HepG2 (cell line): ENCODE results near the gene PPM1E. TPM values are rescaled to one million over a fixed set of nuclear protein-coding genes. Genes with fewer than 3 reads are reported as not detected.

ENCODE experiments used
- ATAC-seq: fragments of 200-7000 bp; cut with Tn5 transposase; 3 replicates; pipeline ENCODE4 v1.9.1; 2020; ENCODE audit warnings: mild to moderate bottlenecking, moderate library complexity
- BruUV-seq: library from RNA; stranded (reverse); fragments of 400-500 nt; replicated peaks from 2 replicates; lab custom pipeline; 2021; lab: Mats Ljungman, UMichigan
- CTCF ChIA-PET: fragments of 300-600 bp; formaldehyde crosslinking; extraction: SDS; loops from one replicate; lab custom pipeline; 2021; ENCODE audit warnings: low total read pairs, inconsistent platforms, low intra/inter-chr PET ratio; lab: Yijun Ruan, JAX
- POLR2A ChIA-PET: fragments of 350-600 bp; sonication (Branson Sonifier 250); formaldehyde crosslinking; loops from one replicate; lab custom pipeline; 2020; ENCODE audit warnings: antibody characterized with exemption, inconsistent platforms; lab: Yijun Ruan, JAX
- DNase-seq: peaks from one replicate; pipeline ENCODE4 v3.0.0-alpha.2; 2015; ENCODE audit warnings: low spot score
- FAIRE-seq: peaks from 3 replicates; lab custom pipeline; 2011; peaks lifted over from hg19 to GRCh38; lab: Jason Lieb, UNC
- H2AFZ ChIP-seq: one replicate; pipeline ENCODE4 v1.6.1; 2011; ENCODE audit warnings: low read length, inconsistent platforms
- H3K27ac ChIP-seq: fragments of 300-600 bp; 3 replicates; pipeline ENCODE4 v1.8.0; 2011; ENCODE audit warnings: mixed run types, mild to moderate bottlenecking, mixed read lengths, low read length, inconsistent platforms; ENCODE audit not compliant: insufficient read depth; ENCODE audit errors: extremely low read length
- H3K27me3 ChIP-seq, 2 experiments: fragments of 200-600 bp in 1 of 2; 2 replicates in 1 of 2; 3 replicates in 1 of 2; pipeline versions ENCODE4 v1.6.0 to v1.8.0; 2011; ENCODE audit warnings: low read length in 2 of 2, mild to moderate bottlenecking in 2 of 2, moderate library complexity in 2 of 2, inconsistent platforms in 1 of 2; ENCODE audit not compliant: insufficient read depth in 2 of 2, control insufficient read depth in 1 of 2
- H3K36me3 ChIP-seq, 2 experiments: fragments of 200-600 bp in 1 of 2; replicated peaks in 1 of 2; 2 replicates in 1 of 2; 3 replicates in 1 of 2; pipeline versions ENCODE4 v1.5.1 to v1.8.0; 2011; ENCODE audit warnings: low read length in 2 of 2, inconsistent platforms in 1 of 2; ENCODE audit not compliant: insufficient read depth in 2 of 2, control insufficient read depth in 1 of 2
- H3K4me1 ChIP-seq: 2 replicates; pipeline ENCODE4 v1.5.1; 2012; ENCODE audit warnings: low read length, inconsistent platforms; ENCODE audit not compliant: insufficient read depth
- H3K4me2 ChIP-seq: 2 replicates; pipeline ENCODE4 v1.6.0; 2011; ENCODE audit warnings: low read depth, low read length, inconsistent platforms
- H3K4me3 ChIP-seq, 3 experiments: fragments of 200-600 bp in 1 of 3; sonication (generic), shearing (Covaris generic) in 1 of 3; replicated peaks in 1 of 3; 2 replicates each; pipeline ENCODE4 v1.5.1; 2011 to 2016; ENCODE audit warnings: low read length in 3 of 3, inconsistent platforms in 2 of 3, low read depth in 2 of 3, mild to moderate bottlenecking in 2 of 3, control low read depth in 1 of 3, mixed read lengths in 1 of 3; ENCODE audit not compliant: insufficient read depth in 1 of 3
- H3K79me2 ChIP-seq: one replicate; pipeline ENCODE4 v1.6.1; 2011; ENCODE audit warnings: low read length, inconsistent platforms; ENCODE audit not compliant: insufficient read depth
- H3K9ac ChIP-seq: 2 replicates; pipeline ENCODE4 v1.6.0; 2011; ENCODE audit warnings: mild to moderate bottlenecking, low read depth, low read length, inconsistent platforms; ENCODE audit not compliant: insufficient read depth
- H3K9me3 ChIP-seq: 2 replicates; pipeline ENCODE4 v1.5.1; 2012; ENCODE audit warnings: mild to moderate bottlenecking, low read length
- H4K20me1 ChIP-seq: 2 replicates; pipeline ENCODE4 v1.6.0; 2011; ENCODE audit warnings: inconsistent platforms, mild to moderate bottlenecking, low read length, moderate library complexity; ENCODE audit not compliant: insufficient read depth
- ERF ChIP-seq: IDR thresholded peaks from 2 replicates; pipeline ENCODE4 v1.6.1; 2018; ENCODE audit warnings: missing biosample characterization, missing genetic modification reagents
- GATAD1 ChIP-seq: IDR thresholded peaks from 2 replicates; pipeline ENCODE4 v1.6.1; 2016; ENCODE audit warnings: missing genetic modification reagents, missing compliant biosample characterization
- HIVEP1 ChIP-seq: sonication (generic); formaldehyde crosslinking; IDR thresholded peaks from 2 replicates; pipeline ENCODE4 v1.4.0; 2020; ENCODE audit warnings: mild to moderate bottlenecking, missing genetic modification reagents
- KDM5A ChIP-seq: fragments of 200-600 bp; sonication (generic); IDR thresholded peaks from 2 replicates; pipeline ENCODE4 v1.7.0; 2018; ENCODE audit warnings: antibody characterized with exemption, mild to moderate bottlenecking, low read length, borderline replicate concordance
- MEIS1 ChIP-seq: sonication (generic); formaldehyde crosslinking; IDR thresholded peaks from 2 replicates; pipeline ENCODE4 v1.9.0; 2021; ENCODE audit warnings: mild to moderate bottlenecking, missing genetic modification reagents, moderate library complexity, borderline replicate concordance
- SIX4 ChIP-seq: sonication (generic); formaldehyde crosslinking; IDR thresholded peaks from 2 replicates; pipeline ENCODE4 v1.4.0; 2020; ENCODE audit warnings: missing genetic modification reagents
- ZNF264 ChIP-seq: sonication (generic); formaldehyde crosslinking; IDR thresholded peaks from 2 replicates; pipeline ENCODE4 v1.4.0; 2020; ENCODE audit warnings: missing genetic modification reagents
- ZNF350 ChIP-seq: sonication (generic); formaldehyde crosslinking; IDR thresholded peaks from 2 replicates; pipeline ENCODE4 v1.4.0; 2020; ENCODE audit warnings: mild to moderate bottlenecking, low read depth, missing genetic modification reagents, borderline replicate concordance
- ZNF883 ChIP-seq: sonication (generic); formaldehyde crosslinking; IDR thresholded peaks from 2 replicates; pipeline ENCODE4 v1.5.1; 2020; ENCODE audit warnings: mild to moderate bottlenecking, missing genetic modification reagents; ENCODE audit errors: not compliant biosample characterization
- WGBS: methylation state at CpG from one replicate; pipeline ENCODE4 v1.1.6; 2017; ENCODE audit warnings: low lambda C conversion rate; 5-methylcytosine and 5-hydroxymethylcytosine counted together
- in situ Hi-C: cut with HindIII; loops from 2 replicates; pipeline ENCODE4 v1.10.0; 2017; ENCODE audit warnings: low pct_unique_long_range_greater_than_20kb; ENCODE audit not compliant: extremely low pct_ligation_motif_present
- intact Hi-C: fragments of 100-400 bp; cut with micrococcal nuclease; formaldehyde crosslinking; loops from one replicate; pipeline ENCODE4 v1.10.0; 2022; ENCODE audit not compliant: unreplicated experiment
- polyA plus RNA-seq, 8 experiments: library from polyadenylated mRNA; depleted of rRNA in 3 of 8; stranded (reverse) in 7 of 8; unstranded in 1 of 8; fragments of >200 nt; fragmentation: Illumina TruSeq in 4 of 8; extraction: Trizol in 4 of 8; gene quantifications; 2 replicates each; pipeline versions ENCODE4 v1.2.1 to v1.2.3, GENCODE V29; 2011 to 2016; ENCODE audit warnings: low read depth in 4 of 8, missing spikeins in 1 of 8, mixed read lengths in 1 of 8; ENCODE audit not compliant: insufficient read depth in 1 of 8
- total RNA-seq, 5 experiments: library from RNA; depleted of rRNA; stranded (reverse); fragments of >200 nt; fragmentation: Illumina TruSeq; extraction: Trizol; gene quantifications; 2 replicates each; pipeline ENCODE4 v1.2.3, GENCODE V29; 2016; ENCODE audit warnings: low read depth in 1 of 5
- TF ChIP-seq, protein P1 (sequence below): sonication (generic); formaldehyde crosslinking; conservative IDR thresholded peaks from 2 replicates; pipeline ENCODE4 v1.8.0; 2022; ENCODE audit warnings: low read depth, missing genetic modification reagents

PPM1E gene
- total and polyA plus RNA-seq, 2 of the 13 experiments (the other 11 are each of a cell fraction or from before 2014, with no cell fraction given), result 0.15 TPM; not detected in 1

DNA sequence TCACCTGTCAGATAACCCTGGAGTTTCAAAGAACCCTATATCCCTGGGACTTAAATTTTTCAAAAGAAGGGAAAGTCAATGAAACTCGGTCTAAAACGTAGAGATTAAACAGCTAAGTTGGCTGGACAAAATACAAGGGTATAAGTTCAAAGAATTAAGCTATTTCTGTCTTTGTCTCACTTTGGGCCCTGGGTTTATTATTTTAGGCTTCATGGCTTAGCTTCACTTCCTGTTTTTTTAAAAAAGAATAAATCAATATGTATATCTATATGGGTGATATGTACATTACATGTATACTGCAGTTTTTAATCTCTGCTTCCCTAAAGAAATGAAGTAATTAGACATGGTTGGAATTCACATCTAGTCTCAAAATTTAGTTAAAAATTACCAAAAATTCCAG lies 218.7 kb downstream of the PPM1E start:
- no TSS peak for BruUV-seq
- H3K4me1 ChIP-seq, result no peaks in the 10 kb centered on the region
- no peak overlapping the region for H3K9ac ChIP-seq
- WGBS, result 10% methylated on average over 2 of the region's 2 CpGs
- POLR2A ChIA-PET, result no interaction called here
- H3K27me3 ChIP-seq, result 0 out of 5 replicates have a peak, but pooled peaks cover 0 to 3% of the 10 kb centered on the region in 2 experiments
- in situ Hi-C loops (no loop called here), intact Hi-C loops (no loop called here)
- no peaks in the 10 kb centered on the region for H3K79me2 ChIP-seq
- no peaks in the 10 kb centered on the region for H3K36me3 ChIP-seq
- ATAC-seq (no peak), FAIRE-seq (no peak), DNase-seq (no peak)
- H3K9me3 ChIP-seq, result no peaks in the 10 kb centered on the region
- no peak for TF ChIP-seq SIX4 (CRISPR knock-in tag)
- no peak for TF ChIP-seq ZNF350 (CRISPR knock-in tag)
- TF ChIP-seq HIVEP1, result no peak
- TF ChIP-seq, protein P1, sequence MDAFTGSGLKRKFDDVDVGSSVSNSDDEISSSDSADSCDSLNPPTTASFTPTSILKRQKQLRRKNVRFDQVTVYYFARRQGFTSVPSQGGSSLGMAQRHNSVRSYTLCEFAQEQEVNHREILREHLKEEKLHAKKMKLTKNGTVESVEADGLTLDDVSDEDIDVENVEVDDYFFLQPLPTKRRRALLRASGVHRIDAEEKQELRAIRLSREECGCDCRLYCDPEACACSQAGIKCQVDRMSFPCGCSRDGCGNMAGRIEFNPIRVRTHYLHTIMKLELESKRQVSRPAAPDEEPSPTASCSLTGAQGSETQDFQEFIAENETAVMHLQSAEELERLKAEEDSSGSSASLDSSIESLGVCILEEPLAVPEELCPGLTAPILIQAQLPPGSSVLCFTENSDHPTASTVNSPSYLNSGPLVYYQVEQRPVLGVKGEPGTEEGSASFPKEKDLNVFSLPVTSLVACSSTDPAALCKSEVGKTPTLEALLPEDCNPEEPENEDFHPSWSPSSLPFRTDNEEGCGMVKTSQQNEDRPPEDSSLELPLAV (CRISPR knock-in tag), result no peak
- TF ChIP-seq GATAD1 (CRISPR knock-in tag), result no peak
- TF ChIP-seq MEIS1 (CRISPR knock-in tag), result no peak
- TF ChIP-seq ZNF264, result no peak
- no peak for TF ChIP-seq KDM5A
- TF ChIP-seq ZNF883 (CRISPR knock-in tag), result no peak
- TF ChIP-seq ERF (CRISPR knock-in tag), result no peak
- H3K4me3 ChIP-seq, result no peak overlapping the region
- no peak overlapping the region for H2AFZ ChIP-seq
- CTCF ChIA-PET, result no interaction called here
- H3K27ac ChIP-seq, result no peak overlapping the region
- no peaks in the 10 kb centered on the region for H4K20me1 ChIP-seq
- H3K4me2 ChIP-seq, result no peak overlapping the region
